H1 (cell line): ENCODE measurements around the gene NT5DC1. TPM values are rescaled to one million over a fixed set of nuclear protein-coding genes. Genes with fewer than 3 reads are reported as not detected.

ENCODE experiments used
- CTCF ChIA-PET: fragments of 300-600 bp; sonication (Branson Sonifier 250); formaldehyde crosslinking; loops from one replicate; lab custom pipeline; 2021; ENCODE audit not compliant: partially characterized antibody; lab: Charles Lee
- POLR2A ChIA-PET: fragments of 300-600 bp; sonication (Branson Sonifier 250); formaldehyde crosslinking; loops from one replicate; lab custom pipeline; 2021; ENCODE audit warnings: inconsistent platforms; ENCODE audit not compliant: partially characterized antibody; lab: Charles Lee
- DNase-seq, 2 experiments: peaks; one replicate each; pipeline versions ENCODE4 v3.0.0 to v3.0.0-alpha.2; 2010 to 2022; ENCODE audit warnings: low spot score in 2 of 2, low read depth in 1 of 2, mixed read lengths in 1 of 2
- FAIRE-seq: peaks from 2 replicates; lab custom pipeline; 2011; peaks lifted over from hg19 to GRCh38; lab: Jason Lieb, UNC
- H2AFZ ChIP-seq: 2 replicates; pipeline ENCODE4 v1.8.1; 2012; ENCODE audit warnings: low read length, inconsistent platforms
- H2AK5ac ChIP-seq: 2 replicates; pipeline ENCODE4 v1.6.1; 2013; ENCODE audit warnings: low read depth, low read length
- H2BK120ac ChIP-seq: replicated peaks from 2 replicates; pipeline ENCODE3; 2013; ENCODE audit warnings: low read depth, low read length, inconsistent platforms
- H2BK12ac ChIP-seq: 2 replicates; pipeline ENCODE4 v1.6.1; 2013; ENCODE audit warnings: low read depth, low read length
- H2BK15ac ChIP-seq: 2 replicates; pipeline ENCODE4 v1.6.1; 2013; ENCODE audit warnings: low read length
- H2BK20ac ChIP-seq: 2 replicates; pipeline ENCODE4 v1.6.1; 2013; ENCODE audit warnings: low read length
- H2BK5ac ChIP-seq: 2 replicates; pipeline ENCODE4 v1.6.1; 2013; ENCODE audit warnings: low read depth, low read length
- H3K14ac ChIP-seq: 2 replicates; pipeline ENCODE4 v1.6.1; 2013; ENCODE audit warnings: inconsistent platforms; ENCODE audit not compliant: insufficient read length
- H3K18ac ChIP-seq: 2 replicates; pipeline ENCODE4 v1.6.1; 2013; ENCODE audit warnings: low read length; ENCODE audit errors: extremely low read depth
- H3K23ac ChIP-seq: 2 replicates; pipeline ENCODE4 v1.6.1; 2013; ENCODE audit warnings: inconsistent platforms; ENCODE audit not compliant: insufficient read length
- H3K23me2 ChIP-seq: 2 replicates; pipeline ENCODE4 v1.6.1; 2013; ENCODE audit warnings: low read depth, low read length
- H3K27ac ChIP-seq: 2 replicates; pipeline ENCODE4 v1.6.1; 2011; ENCODE audit warnings: low read depth, low read length, inconsistent platforms
- H3K27me3 ChIP-seq, 4 experiments: replicated peaks in 1 of 4; 1 replicate in 1 of 4; 2 replicates in 3 of 4; pipeline versions ENCODE4 v1.6.1 to v1.8.1; 2011 to 2013; ENCODE audit warnings: low read length in 3 of 4, mild to moderate bottlenecking in 3 of 4, inconsistent platforms in 2 of 4, mixed read lengths in 2 of 4, moderate library complexity in 1 of 4; ENCODE audit not compliant: control insufficient read depth in 3 of 4, insufficient read depth in 3 of 4; ENCODE audit errors: extremely low read depth in 1 of 4
- H3K36me3 ChIP-seq, 4 experiments: 2 replicates each; pipeline versions ENCODE4 v1.6.1 to v1.8.1; 2011 to 2013; ENCODE audit warnings: mild to moderate bottlenecking in 4 of 4, low read length in 3 of 4, moderate library complexity in 2 of 4, control low read depth in 1 of 4, inconsistent platforms in 1 of 4; ENCODE audit not compliant: insufficient read depth in 4 of 4, control insufficient read depth in 2 of 4
- H3K4ac ChIP-seq: replicated peaks from 2 replicates; pipeline ENCODE3; 2013; ENCODE audit warnings: low read length, low read depth, mixed read lengths, inconsistent platforms; ENCODE audit not compliant: insufficient read length
- H3K4me1 ChIP-seq, 4 experiments: replicated peaks in 1 of 4; 1 replicate in 1 of 4; 2 replicates in 3 of 4; pipeline versions ENCODE4 v1.6.1 to v1.8.1; 2011 to 2013; ENCODE audit warnings: low read length in 3 of 4, inconsistent platforms in 2 of 4, mixed read lengths in 1 of 4; ENCODE audit not compliant: insufficient read depth in 4 of 4, control insufficient read depth in 3 of 4
- H3K4me2 ChIP-seq, 2 experiments: 2 replicates each; pipeline versions ENCODE4 v1.6.1 to v1.8.1; 2011 to 2013; ENCODE audit warnings: low read depth in 2 of 2, low read length in 2 of 2, control low read depth in 1 of 2, inconsistent platforms in 1 of 2, mild to moderate bottlenecking in 1 of 2; ENCODE audit not compliant: insufficient read depth in 1 of 2
- H3K4me3 ChIP-seq, 4 experiments: fragments of 200-600, 300-600 bp in 1 of 4; sonication (generic), shearing (Covaris generic), sonication (Bioruptor Twin) in 1 of 4; 2 replicates each; pipeline versions ENCODE4 v1.5.1 to v1.8.1; 2011 to 2016; ENCODE audit warnings: low read length in 4 of 4, low read depth in 3 of 4, control low read depth in 2 of 4, inconsistent platforms in 2 of 4, mild to moderate bottlenecking in 2 of 4, mixed read lengths in 1 of 4, moderate library complexity in 1 of 4; ENCODE audit not compliant: insufficient read depth in 2 of 4; ENCODE audit errors: extremely low read depth in 1 of 4
- H3K56ac ChIP-seq: replicated peaks from 2 replicates; pipeline ENCODE3; 2013; ENCODE audit warnings: low read depth, mild to moderate bottlenecking, mixed read lengths, low read length, inconsistent platforms; ENCODE audit not compliant: insufficient read length
- H3K79me1 ChIP-seq: 2 replicates; pipeline ENCODE4 v1.6.1; 2013; ENCODE audit warnings: low read depth, low read length, control low read depth
- H3K79me2 ChIP-seq, 2 experiments: 2 replicates each; pipeline versions ENCODE4 v1.6.1 to v1.8.1; 2012 to 2013; ENCODE audit warnings: low read length in 2 of 2, mild to moderate bottlenecking in 2 of 2, inconsistent platforms in 1 of 2; ENCODE audit not compliant: insufficient read depth in 2 of 2, control insufficient read depth in 1 of 2
- H3K9ac ChIP-seq, 4 experiments: replicated peaks in 1 of 4; 1 replicate in 1 of 4; 2 replicates in 3 of 4; pipeline versions ENCODE4 v1.6.1 to v1.8.1; 2011 to 2013; ENCODE audit warnings: low read depth in 3 of 4, low read length in 3 of 4, control low read depth in 2 of 4, mild to moderate bottlenecking in 2 of 4, moderate library complexity in 2 of 4, inconsistent platforms in 1 of 4; ENCODE audit errors: extremely low read depth in 1 of 4
- H3K9me3 ChIP-seq, 2 experiments: 2 replicates each; pipeline versions ENCODE4 v1.6.1 to v1.8.1; 2012 to 2013; ENCODE audit warnings: mild to moderate bottlenecking in 2 of 2, moderate library complexity in 2 of 2, control low read depth in 1 of 2, inconsistent platforms in 1 of 2, low read depth in 1 of 2, low read length in 1 of 2, mixed read lengths in 1 of 2; ENCODE audit not compliant: insufficient read depth in 2 of 2
- H4K20me1 ChIP-seq, 2 experiments: replicated peaks in 1 of 2; 2 replicates each; pipeline versions ENCODE3 to v1.8.1; 2011 to 2013; ENCODE audit warnings: inconsistent platforms in 2 of 2, low read length in 2 of 2, mild to moderate bottlenecking in 1 of 2; ENCODE audit not compliant: insufficient read depth in 2 of 2, control insufficient read depth in 1 of 2
- H4K5ac ChIP-seq: 2 replicates; pipeline ENCODE4 v1.6.1; 2013; ENCODE audit warnings: low read length, low read depth, mixed read lengths, inconsistent platforms; ENCODE audit not compliant: insufficient read length
- H4K8ac ChIP-seq: 2 replicates; pipeline ENCODE4 v1.8.0; 2013; ENCODE audit warnings: mild to moderate bottlenecking, moderate library complexity, low read length, inconsistent platforms; ENCODE audit not compliant: insufficient read depth; ENCODE audit errors: extremely low read depth
- H4K91ac ChIP-seq: replicated peaks from 2 replicates; pipeline ENCODE3; 2013; ENCODE audit warnings: low read length, mixed read lengths, inconsistent platforms; ENCODE audit not compliant: insufficient read length
- ASH2L ChIP-seq: fragments of 200-600, 300-600 bp; sonication (generic); IDR thresholded peaks from one replicate; pipeline ENCODE4 v1.7.1; 2017; ENCODE audit warnings: low read length
- CHD1 ChIP-seq: IDR thresholded peaks from 2 replicates; pipeline ENCODE4 v1.6.1; 2012; ENCODE audit warnings: low read depth, low read length, improper control_type of control experiment
- EZH2 ChIP-seq: fragments of 200-600 bp; sonication (generic); IDR thresholded peaks from 2 replicates; pipeline ENCODE4 v1.7.1; 2012; ENCODE audit warnings: low read depth, mild to moderate bottlenecking, moderate library complexity, low read length, inconsistent platforms; ENCODE audit not compliant: severe bottlenecking
- FOSL1 ChIP-seq: IDR thresholded peaks from 2 replicates; pipeline ENCODE4 v1.6.1; 2011; ENCODE audit warnings: mild to moderate bottlenecking, low read depth, low read length, moderate library complexity; ENCODE audit not compliant: insufficient read depth
- GTF2F1 ChIP-seq: IDR thresholded peaks from 2 replicates; pipeline ENCODE4 v1.6.1; 2012; ENCODE audit warnings: low read depth, low read length, improper control_type of control experiment, borderline replicate concordance
- KDM5A ChIP-seq: fragments of 200-600 bp; IDR thresholded peaks from 2 replicates; pipeline ENCODE4 v1.7.1; 2012; ENCODE audit warnings: mild to moderate bottlenecking, low read length, inconsistent platforms, mixed read lengths
- NRF1 ChIP-seq: IDR thresholded peaks from 2 replicates; pipeline ENCODE4 v1.6.1; 2011; ENCODE audit warnings: mild to moderate bottlenecking, low read depth, low read length, improper control_type of control experiment
- RAD21 ChIP-seq, 2 experiments: IDR thresholded peaks in 1 of 2; conservative IDR thresholded peaks in 1 of 2; 2 replicates each; pipeline ENCODE4 v1.6.1; 2011; ENCODE audit warnings: low read depth in 2 of 2, low read length in 2 of 2, improper control_type of control experiment in 1 of 2, inconsistent platforms in 1 of 2, mild to moderate bottlenecking in 1 of 2, moderate library complexity in 1 of 2
- SP2 ChIP-seq: IDR thresholded peaks from 2 replicates; pipeline ENCODE4 v1.6.1; 2012; ENCODE audit warnings: mild to moderate bottlenecking, low read length, inconsistent platforms
- TAF7 ChIP-seq: optimal IDR thresholded peaks from 2 replicates; pipeline ENCODE3; 2011; ENCODE audit warnings: low read depth, mild to moderate bottlenecking, inconsistent platforms, low read length, moderate library complexity, borderline replicate concordance
- YY1 ChIP-seq: IDR thresholded peaks from 2 replicates; pipeline ENCODE4 v1.6.1; 2011; ENCODE audit warnings: low read depth, mild to moderate bottlenecking, low read length
- ZNF274 ChIP-seq: IDR thresholded peaks from 2 replicates; pipeline ENCODE4 v1.7.0; 2012; ENCODE audit warnings: low read length, borderline replicate concordance; ENCODE audit errors: extremely low read depth
- WGBS, 2 experiments: shearing (Covaris generic) in 1 of 2; methylation state at CpG; one replicate each; pipeline versions ENCODE4 v1.1.6 to v1.1.7; 2013 to 2015; ENCODE audit warnings: low lambda C conversion rate in 2 of 2, mixed read lengths in 2 of 2, inconsistent platforms in 1 of 2, low coverage in 1 of 2, missing lambda C conversion rate in 1 of 2; ENCODE audit not compliant: insufficient replicate concordance in 2 of 2, insufficient coverage in 1 of 2, insufficient read length in 1 of 2; ENCODE audit errors: extremely low coverage in 1 of 2, missing lambda C conversion rate in 1 of 2; 5-methylcytosine and 5-hydroxymethylcytosine counted together
- polyA plus RNA-seq, 7 experiments: library from polyadenylated mRNA; depleted of rRNA in 3 of 7; stranded (reverse) in 5 of 7; unstranded in 2 of 7; fragments of >200 nt in 5 of 7; fragments of 200-250 nt in 2 of 7; gene quantifications; 1 replicate in 5 of 7; 2 replicates in 1 of 7; 4 replicates in 1 of 7; pipeline versions ENCODE4 v1.2.1 to v1.2.3, GENCODE V29; 2011 to 2013; ENCODE audit warnings: missing spikeins in 2 of 7, mixed read lengths in 2 of 7
- total RNA-seq: library from RNA; stranded (reverse); fragmentation: NEBNext Ultra II Directional; extraction: Animal tissue kit (Norgen Biotek cat#: 25700); gene quantifications from 2 replicates; pipeline ENCODE4 v1.2.1, GENCODE V29; 2021

NT5DC1 gene
- total and polyA plus RNA-seq, 2 of the 8 experiments (the other 6 are each of a cell fraction or from before 2014, with no cell fraction given), result 25.3 to 72.7 TPM

- H3K27me3 ChIP-seq, result no peaks in the 10 kb centered on the region
- POLR2A ChIA-PET, result interaction anchor here (0.8 to 3.8 kb wide), 10 partner anchors 9 to 152 kb away, joined by 3 to 18 read pairs (median 3); partner anchors contain the start of gene FRK
- CTCF ChIA-PET, result interaction anchor here (0.9 to 3.8 kb wide), 3 partner anchors 11 to 40 kb away, joined by 3 to 32 read pairs (median 4); partner anchors contain the start of gene FRK
- peak overlapping the region; percentile 96; the same call in 1 of the 2 replicates for H4K8ac ChIP-seq
- H3K79me2 ChIP-seq, result peaks cover 0 to 46% of the 10 kb centered on the region in 2 experiments; a peak in 2 of 4 replicates
- peak overlapping the region; percentile 99; the same call in 1 of the 2 replicates for H2AFZ ChIP-seq
- no peak overlapping the region for H2AK5ac ChIP-seq
- H2BK12ac ChIP-seq, result peak overlapping the region; percentile 75; the same call in 1 of the 2 replicates
- H4K5ac ChIP-seq, result no peak overlapping the region
- H3K23me2 ChIP-seq, result peaks cover 5% of the 10 kb centered on the region
- H3K36me3 ChIP-seq, result peaks cover 0 to 3% (median 0%) of the 10 kb centered on the region in 4 experiments; a peak in 2 of 8 replicates
- peaks cover 3 to 6% of the 10 kb centered on the region in 2 experiments; a peak in 2 of 4 replicates for H3K9me3 ChIP-seq
- H2BK20ac ChIP-seq, result no peak overlapping the region
- peak overlapping the region; percentile 82 to 88 for H3K4me2 ChIP-seq
- peak overlapping the region; percentile 49; the same call in 1 of the 2 replicates for H3K18ac ChIP-seq
- no peak overlapping the region for H2BK120ac ChIP-seq
- H3K4ac ChIP-seq, result no peak overlapping the region
- peak overlapping the region; percentile 98 for H3K27ac ChIP-seq
- peak overlapping the region; percentile 53; the same call in 1 of the 2 replicates for H2BK15ac ChIP-seq
- H4K91ac ChIP-seq, result peak overlapping the region; percentile 45
- H3K14ac ChIP-seq, result no peak overlapping the region
- 10% methylated on average over 12 of the region's 12 CpGs; no CpG with 5 or more reads in 1 of the 2 experiments for WGBS, 2 experiments
- peak overlapping the region; percentile 98 for H2BK5ac ChIP-seq
- no peak for DNase-seq
- FAIRE-seq, result no peak
- peak overlapping the region; percentile 88 to 99 (median 94) for H3K9ac ChIP-seq
- peaks cover 0 to 25% (median 16%) of the 10 kb centered on the region in 4 experiments; a peak in 6 of 7 replicates for H3K4me1 ChIP-seq
- no peak overlapping the region for H3K56ac ChIP-seq
- H3K23ac ChIP-seq, result no peak overlapping the region
- no peaks in the 10 kb centered on the region; the same call in 1 of the 2 replicates for H3K79me1 ChIP-seq
- H3K4me3 ChIP-seq, result peak overlapping the region; percentile 78 to 97 (median 86)
- no peaks in the 10 kb centered on the region for H4K20me1 ChIP-seq
- no peak for TF ChIP-seq CHD1
- no peak for TF ChIP-seq RAD21 (IDR thresholded peaks at IDR 0.05 in 1 of 2, conservative IDR thresholded peaks at IDR 0.05 in 1 of 2; ENCODE audit: low read depth in 2 of 2, low read length in 2 of 2)
- no peak for TF ChIP-seq SP2
- no peak for TF ChIP-seq ZNF274
- no peak for TF ChIP-seq GTF2F1
- TF ChIP-seq NRF1, result no peak
- no peak for TF ChIP-seq EZH2
- TF ChIP-seq KDM5A, result no peak
- TF ChIP-seq TAF7, result no peak
- no peak for TF ChIP-seq YY1
- no peak for TF ChIP-seq ASH2L
- TF ChIP-seq FOSL1, result no peak
These were observed 657 bp downstream of the NT5DC1 start for GRCh38 chr6:116101302-116101718.
